Fibroblast of skin of abdomen (primary cell): ENCODE results near the gene UBE2J1. TPM values are rescaled to one million over a fixed set of nuclear protein-coding genes. Genes with fewer than 3 reads are reported as not detected.
"Not testable (repeated sequence)": the region's sequence is repeated elsewhere in the genome, so short reads cannot be mapped to it uniquely, and the experiment has no call there.

ENCODE experiments used
- DNase-seq: peaks from one replicate; pipeline ENCODE4 v3.0.0-alpha.2; 2013
- polyA plus RNA-seq, 2 experiments: library from polyadenylated mRNA; unstranded; fragments of 120-200 nt; gene quantifications; one replicate each; pipeline ENCODE4 v1.2.1, GENCODE V29; 2013; ENCODE audit not compliant: insufficient read length in 2 of 2

Gene UBE2J1
- 48.0 TPM for polyA plus RNA-seq (2013, experiment 1 of 2; ENCODE audit: insufficient read length)
- polyA plus RNA-seq (2013, experiment 2 of 2; ENCODE audit: insufficient read length) = 46.8 TPM

- peak; percentile 94 for DNase-seq
Measured at GRCh38 chr6:89352278-89353117, at the start of gene UBE2J1. UBE2J1 (minus strand) TSS chr6:89352722; CDS start chr6:89352569, 153 bp downstream.

GRCh38 chr6:89400912-89401399, 48.4 kb upstream of the UBE2J1 start:
- no peak for DNase-seq

- DNase-seq = no peak
Measured at GRCh38 chr6:89400050-89400449, 47.5 kb upstream of the UBE2J1 start.

- no peak for DNase-seq
Measured at GRCh38 chr6:89398762-89399525, 46.4 kb upstream of the UBE2J1 start.

- DNase-seq = not testable (repeated sequence)
Measured at GRCh38 chr6:89397884-89398283, 45.4 kb upstream of the UBE2J1 start.

- no peak for DNase-seq
Measured at GRCh38 chr6:89393659-89394058, 41.1 kb upstream of the UBE2J1 start.

- DNase-seq = no peak
Measured at GRCh38 chr6:89392823-89393222, 40.3 kb upstream of the UBE2J1 start.

GRCh38 chr6:89388846-89389245, 36.3 kb upstream of the UBE2J1 start:
- no peak for DNase-seq

- peak; percentile 24 for DNase-seq
Measured at GRCh38 chr6:89387516-89388201, 35.1 kb upstream of the UBE2J1 start.

- no peak for DNase-seq
Measured at GRCh38 chr6:89386917-89387491, 34.5 kb upstream of the UBE2J1 start.

- no peak for DNase-seq
Measured at GRCh38 chr6:89385846-89386245, 33.3 kb upstream of the UBE2J1 start.

- peak; percentile 16 for DNase-seq
Measured at GRCh38 chr6:89385156-89385667, 32.7 kb upstream of the UBE2J1 start.

GRCh38 chr6:89381031-89381430, 28.5 kb upstream of the UBE2J1 start:
- DNase-seq = no peak

GRCh38 chr6:89379281-89379680, 26.8 kb upstream of the UBE2J1 start:
- no peak for DNase-seq

GRCh38 chr6:89378628-89379027, 26.1 kb upstream of the UBE2J1 start:
- DNase-seq = no peak

GRCh38 chr6:89375427-89376267, 23.1 kb upstream of the UBE2J1 start:
- no peak for DNase-seq

GRCh38 chr6:89372506-89372901, 20.0 kb upstream of the UBE2J1 start:
- no peak for DNase-seq

- DNase-seq = peak; percentile 38
Measured at GRCh38 chr6:89371849-89372505, 19.5 kb upstream of the UBE2J1 start.

GRCh38 chr6:89368999-89369398, 16.5 kb upstream of the UBE2J1 start:
- DNase-seq = peak; percentile 28

- peak; percentile 36 for DNase-seq
Measured at GRCh38 chr6:89368107-89368506, 15.6 kb upstream of the UBE2J1 start.

GRCh38 chr6:89364586-89364985, 12.1 kb upstream of the UBE2J1 start:
- DNase-seq = no peak
